Measurements from ENCODE around the gene CD19. TPM values are rescaled to one million over a fixed set of nuclear protein-coding genes. Genes with fewer than 3 reads are reported as not detected.
"Not testable (repeated sequence)": the region's sequence is repeated elsewhere in the genome, so short reads cannot be mapped to it uniquely, and the experiment has no call there.

The CD19 gene
- total RNA-seq, 2 donors from 2014 or later, result not detected

- Histone ChIP-seq H3K4me1 (no peaks in the 10 kb centered on the region), H3K4me3 (no peak overlapping the region), H3K9me3 (no peaks in the 10 kb centered on the region), H3K36me3 (replicated peaks in 1 of 2; ENCODE audit: insufficient read depth in 1 of 2, low read depth in 2 of 2) (peaks cover 0 to 5% of the 10 kb centered on the region in 2 donors), H3K27me3 (no peaks in the 10 kb centered on the region), H3K27ac (no peak overlapping the region)
- TF ChIP-seq POLR2A (IDR thresholded peaks at IDR 0.05), result no peak
- TF ChIP-seq, protein P1, sequence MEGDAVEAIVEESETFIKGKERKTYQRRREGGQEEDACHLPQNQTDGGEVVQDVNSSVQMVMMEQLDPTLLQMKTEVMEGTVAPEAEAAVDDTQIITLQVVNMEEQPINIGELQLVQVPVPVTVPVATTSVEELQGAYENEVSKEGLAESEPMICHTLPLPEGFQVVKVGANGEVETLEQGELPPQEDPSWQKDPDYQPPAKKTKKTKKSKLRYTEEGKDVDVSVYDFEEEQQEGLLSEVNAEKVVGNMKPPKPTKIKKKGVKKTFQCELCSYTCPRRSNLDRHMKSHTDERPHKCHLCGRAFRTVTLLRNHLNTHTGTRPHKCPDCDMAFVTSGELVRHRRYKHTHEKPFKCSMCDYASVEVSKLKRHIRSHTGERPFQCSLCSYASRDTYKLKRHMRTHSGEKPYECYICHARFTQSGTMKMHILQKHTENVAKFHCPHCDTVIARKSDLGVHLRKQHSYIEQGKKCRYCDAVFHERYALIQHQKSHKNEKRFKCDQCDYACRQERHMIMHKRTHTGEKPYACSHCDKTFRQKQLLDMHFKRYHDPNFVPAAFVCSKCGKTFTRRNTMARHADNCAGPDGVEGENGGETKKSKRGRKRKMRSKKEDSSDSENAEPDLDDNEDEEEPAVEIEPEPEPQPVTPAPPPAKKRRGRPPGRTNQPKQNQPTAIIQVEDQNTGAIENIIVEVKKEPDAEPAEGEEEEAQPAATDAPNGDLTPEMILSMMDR (IDR thresholded peaks at IDR 0.05), result no peak
- DNase-seq, result no peak
- WGBS, 2 donors, result 90 to 92% methylated on average over 4 of the region's 4 CpGs
- intact Hi-C loops (cut with DNase I), result no loop called here
- no peak for ATAC-seq
Observed at GRCh38 chr16:28967156-28967555, 35.4 kb downstream of the CD19 start.

- DNase-seq; H3K4me3 ChIP-seq; intact Hi-C loops (cut with DNase I); H3K9me3 ChIP-seq; H3K4me1 ChIP-seq; ATAC-seq; H3K27me3 ChIP-seq; H3K27ac ChIP-seq; H3K36me3 ChIP-seq (replicated peaks in 1 of 2; ENCODE audit: insufficient read depth in 1 of 2, low read depth in 2 of 2): not testable (repeated sequence)
- 71 to 72% methylated on average over 2 of the region's 2 CpGs for WGBS, 2 donors
Observed at GRCh38 chr16:28969696-28970095, 37.9 kb downstream of the CD19 start.

DNA sequence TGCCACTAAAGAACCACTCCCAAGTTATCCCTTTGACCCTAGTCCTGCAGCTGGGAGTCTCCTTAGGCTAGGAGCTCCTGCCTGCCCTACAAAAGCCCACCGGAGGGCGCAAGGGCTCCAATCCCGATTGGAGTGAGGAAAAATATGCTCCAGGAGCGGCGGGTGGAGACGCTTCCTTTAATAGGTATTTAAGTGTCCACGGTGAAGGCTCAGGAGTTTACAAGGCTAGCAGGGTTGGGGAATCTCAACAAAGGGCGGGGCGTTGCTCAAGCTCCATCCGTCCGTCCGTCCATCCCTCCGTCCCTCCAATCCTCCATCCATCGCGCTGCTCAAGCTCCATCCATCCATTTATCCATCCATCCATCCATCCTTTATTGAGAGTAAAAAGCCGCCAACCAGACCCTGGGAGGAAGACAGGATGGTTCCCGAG, 42.3 kb downstream of the CD19 start:
- intact Hi-C loops (cut with DNase I), result no loop called here
- TF ChIP-seq POLR2A (IDR thresholded peaks at IDR 0.05), result no peak
- TF ChIP-seq, protein P1 (IDR thresholded peaks at IDR 0.05), result peak in 6 of 7 experiments; percentile 30 to 44 (median 32)
- no peaks in the 10 kb centered on the region for H3K9me3 ChIP-seq
- no peaks in the 10 kb centered on the region for H3K27me3 ChIP-seq
- ATAC-seq (peak; percentile 36), DNase-seq (peak; percentile 42 to 61 (median 44))
- H3K36me3 ChIP-seq (replicated peaks in 1 of 2; ENCODE audit: insufficient read depth in 1 of 2, low read depth in 2 of 2), result peaks cover 0 to 2% of the 10 kb centered on the region in 2 donors
- H3K27ac ChIP-seq, result peak overlapping the region in 3 of 4 donors; percentile 28 to 74 (median 71)
- H3K4me1 ChIP-seq, result peaks cover 18% of the 10 kb centered on the region
- H3K4me3 ChIP-seq, result peak overlapping the region; percentile 88
- 0 to 1% methylated on average over 17 of the region's 17 CpGs for WGBS, 2 donors

DNA sequence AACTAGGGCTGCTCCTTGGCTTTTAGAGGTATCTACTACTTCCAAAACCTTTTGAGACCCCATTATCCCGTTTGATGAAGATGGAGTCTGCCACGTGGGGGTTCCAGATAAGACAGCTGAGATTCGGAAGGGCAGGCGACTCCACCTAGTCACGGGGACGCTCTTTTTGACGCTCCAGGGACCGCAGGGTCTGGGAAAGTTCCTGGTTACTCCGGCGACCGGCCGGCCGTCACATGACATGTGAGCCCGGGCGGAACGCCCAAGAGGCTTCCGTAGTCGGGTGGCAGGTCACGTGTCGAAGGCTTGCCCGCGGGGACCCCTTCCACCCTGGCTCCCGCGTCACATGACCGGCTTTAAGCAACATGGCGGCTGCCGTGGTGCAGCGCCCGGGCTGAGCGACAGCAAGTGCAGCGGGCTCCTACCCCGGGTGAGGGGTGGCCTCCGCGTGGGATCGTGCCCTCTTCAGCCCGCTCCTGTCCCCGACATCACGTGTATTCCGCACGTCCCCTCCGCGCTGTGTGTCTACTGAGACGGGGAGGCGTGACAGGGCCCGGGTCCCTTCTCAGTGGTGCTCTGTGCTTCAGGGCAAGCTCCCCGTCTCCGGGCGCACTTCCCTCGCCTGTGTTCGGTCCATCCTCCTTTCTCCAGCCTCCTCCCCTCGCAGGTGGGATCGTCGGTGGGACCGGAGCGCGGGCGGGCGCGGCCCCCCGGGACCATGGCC, 42.8 kb downstream of the CD19 start, which contains the start of gene SPNS1:
TSS of gene SPNS1 (plus strand) at position 342 of the 721 bp plus-strand sequence. CDS start at position 716, 374 bp downstream.
- Histone ChIP-seq H3K4me3 (peak within 1 kb of the TSS; percentile 88), H3K4me1 (peaks cover 18% of the 10 kb centered on the region), H3K27ac (peak within 1 kb of the TSS in 3 of 4 donors; percentile 36 to 74 (median 71)), H3K36me3 (replicated peaks in 1 of 2; ENCODE audit: insufficient read depth in 1 of 2, low read depth in 2 of 2) (peaks cover 0 to 2% of the 10 kb centered on the region in 2 donors), H3K27me3 (no peaks in the 10 kb centered on the region), H3K9me3 (no peaks in the 10 kb centered on the region)
- ATAC-seq, result peak; percentile 96
- WGBS, 2 donors, result 0% methylated on average over 4 to 60 of the region's 60 CpGs
- intact Hi-C loops (cut with DNase I), result no loop called here
- TF ChIP-seq, protein P1 (IDR thresholded peaks at IDR 0.05), result peak in 1 of 7 experiments; percentile 22
- TF ChIP-seq POLR2A (IDR thresholded peaks at IDR 0.05), result peak in 2 of 3 donors; percentile 65 to 78
- peak; percentile 97 to 99 (median 98) for DNase-seq

DNA sequence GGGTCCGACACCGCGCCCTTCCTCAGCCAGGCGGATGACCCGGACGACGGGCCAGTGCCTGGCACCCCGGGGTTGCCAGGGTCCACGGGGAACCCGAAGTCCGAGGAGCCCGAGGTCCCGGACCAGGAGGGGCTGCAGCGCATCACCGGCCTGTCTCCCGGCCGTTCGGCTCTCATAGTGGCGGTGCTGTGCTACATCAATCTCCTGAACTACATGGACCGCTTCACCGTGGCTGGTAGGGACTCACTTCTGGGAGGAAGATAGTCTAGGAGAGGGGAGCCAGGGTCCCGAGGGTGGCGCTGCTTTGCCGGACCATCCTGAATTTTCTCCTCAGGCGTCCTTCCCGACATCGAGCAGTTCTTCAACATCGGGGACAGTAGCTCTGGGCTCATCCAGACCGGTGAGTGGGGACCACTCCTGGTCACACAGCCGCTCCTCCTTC, 43.4 kb downstream of the CD19 start:
- intact Hi-C loops (cut with DNase I), result no loop called here
- peak overlapping the region in 3 of 4 donors; percentile 36 to 74 (median 71) for H3K27ac ChIP-seq
- WGBS, 2 donors, result 8% methylated on average over 30 of the region's 30 CpGs; no CpG with 5 or more reads in 1 of the 2 donors
- peaks cover 0 to 2% of the 10 kb centered on the region in 2 donors for H3K36me3 ChIP-seq (replicated peaks in 1 of 2; ENCODE audit: insufficient read depth in 1 of 2, low read depth in 2 of 2)
- DNase-seq, result no peak
- no peaks in the 10 kb centered on the region for H3K9me3 ChIP-seq
- H3K4me3 ChIP-seq, result peak overlapping the region; percentile 88
- ATAC-seq, result no peak
- H3K27me3 ChIP-seq, result no peaks in the 10 kb centered on the region
- H3K4me1 ChIP-seq, result peaks cover 18% of the 10 kb centered on the region
- TF ChIP-seq, protein P1 (IDR thresholded peaks at IDR 0.05), result no peak

Measured in body of pancreas (tissue), 4 donors.